Activated T-cell treated with anti-CD3 and anti-CD28 coated beads, Interleukin-2, amount 50 U/mL, for 4 hours (primary cell): ENCODE results near the gene ZFP28. TPM values are rescaled to one million over a fixed set of nuclear protein-coding genes. Genes with fewer than 3 reads are reported as not detected.

Source experiments
- total RNA-seq, 3 donors: library from RNA; stranded (reverse); gene quantifications; one replicate each; pipeline ENCODE4 v1.2.1, GENCODE V29; 2021

The ZFP28 gene
- total RNA-seq, 3 donors from 2014 or later = 1.1 to 2.3 (median 1.4) TPM

Other genes starting within 250 kb of the ZFP28 start
- 10 to 100 TPM in 2 of 3 donors, 1 to 10 TPM in 1; 9.6 to 14.7 (median 13.6) TPM for gene ZSCAN5A, start 224.1 kb upstream of the ZFP28 start, total RNA-seq
- gene ZNF582, start 145.4 kb upstream of the ZFP28 start, total RNA-seq = 1 to 10 TPM; 1.7 to 1.9 (median 1.9) TPM
- gene ZNF583, start 134.6 kb upstream of the ZFP28 start, total RNA-seq = 1 to 10 TPM; 3.4 to 5.0 (median 4.7) TPM
- gene ZNF667, start 61.6 kb upstream of the ZFP28 start, total RNA-seq = 1 to 10 TPM in 1 of 3 donors, under 1 TPM in 2; 0.82 to 1.7 (median 0.92) TPM
- gene ZNF471, start 31.1 kb upstream of the ZFP28 start, total RNA-seq = under 1 TPM; 0.23 to 0.40 (median 0.33) TPM
- gene ZNF470, start 28.5 kb downstream of the ZFP28 start, total RNA-seq = 1 to 10 TPM; 1.4 to 1.8 (median 1.7) TPM
- gene ZNF71, start 56.4 kb downstream of the ZFP28 start, total RNA-seq = 1 to 10 TPM; 6.3 to 7.1 (median 6.4) TPM
- gene SMIM17, start 104.2 kb downstream of the ZFP28 start, total RNA-seq = not detected
- gene ZNF835, start 132.8 kb downstream of the ZFP28 start, total RNA-seq = 1 to 10 TPM; 1.7 to 3.4 (median 2.7) TPM